ENCODE results near the gene GNG4.
"Not testable (repeated sequence)": the region's sequence is repeated elsewhere in the genome, so short reads cannot be mapped to it uniquely, and the experiment has no call there.

The GNG4 gene

GRCh38 chr1:235624721-235625333 lies 24.8 kb downstream of the GNG4 start:
- DNase-seq: no peak

- no peak for DNase-seq
Measured at GRCh38 chr1:235622936-235623779, 26.4 kb downstream of the GNG4 start.

GRCh38 chr1:235619149-235619548 lies 30.4 kb downstream of the GNG4 start:
- not testable (repeated sequence) for DNase-seq

GRCh38 chr1:235617808-235618207 lies 31.8 kb downstream of the GNG4 start:
- DNase-seq: no peak

- no peak for DNase-seq
Measured at GRCh38 chr1:235617140-235617539, 32.4 kb downstream of the GNG4 start.

- DNase-seq: no peak
Measured at GRCh38 chr1:235614442-235614954, 35.1 kb downstream of the GNG4 start.

- DNase-seq: no peak
Measured at GRCh38 chr1:235613602-235614001, 36.0 kb downstream of the GNG4 start.

GRCh38 chr1:235612761-235613160 lies 36.8 kb downstream of the GNG4 start:
- DNase-seq: no peak

- DNase-seq: no peak
Measured at GRCh38 chr1:235610157-235610556, 39.4 kb downstream of the GNG4 start.

GRCh38 chr1:235608278-235608677 lies 41.3 kb downstream of the GNG4 start:
- no peak for DNase-seq

GRCh38 chr1:235607284-235607683 lies 42.3 kb downstream of the GNG4 start:
- DNase-seq: no peak

- peak; percentile 12 for DNase-seq
Measured at GRCh38 chr1:235601104-235601503, 48.5 kb downstream of the GNG4 start.

GRCh38 chr1:235599536-235599935 lies 50.0 kb downstream of the GNG4 start:
- DNase-seq: no peak

- no peak for DNase-seq
Measured at GRCh38 chr1:235597867-235598553, 51.6 kb downstream of the GNG4 start.

GRCh38 chr1:235595079-235595478 lies 54.5 kb downstream of the GNG4 start:
- no peak for DNase-seq

GRCh38 chr1:235594281-235594895 lies 55.2 kb downstream of the GNG4 start:
- not testable (repeated sequence) for DNase-seq

- DNase-seq: no peak
Measured at GRCh38 chr1:235588916-235589515, 60.6 kb downstream of the GNG4 start.

GRCh38 chr1:235588156-235588555 lies 61.4 kb downstream of the GNG4 start:
- DNase-seq: no peak

GRCh38 chr1:235586992-235587391 lies 62.6 kb downstream of the GNG4 start:
- no peak for DNase-seq

GRCh38 chr1:235586413-235586812 lies 63.2 kb downstream of the GNG4 start:
- DNase-seq: no peak

GRCh38 chr1:235584973-235585372 lies 64.6 kb downstream of the GNG4 start:
- DNase-seq: no peak

- no peak for DNase-seq
Measured at GRCh38 chr1:235583511-235584001, 66.0 kb downstream of the GNG4 start.

- DNase-seq: no peak
Measured at GRCh38 chr1:235582130-235582529, 67.5 kb downstream of the GNG4 start.
